UCSD-AML1 (cell line): ENCODE measurements around the gene RUSF1.
"Not testable (repeated sequence)": the region's sequence is repeated elsewhere in the genome, so short reads cannot be mapped to it uniquely, and the experiment has no call there.

Source experiments
- DNase-seq: peaks from one replicate; lab custom pipeline; 2025; ENCODE audit not compliant: unreplicated experiment; lab: John Stamatoyannopoulos, UW

Gene RUSF1

DNA sequence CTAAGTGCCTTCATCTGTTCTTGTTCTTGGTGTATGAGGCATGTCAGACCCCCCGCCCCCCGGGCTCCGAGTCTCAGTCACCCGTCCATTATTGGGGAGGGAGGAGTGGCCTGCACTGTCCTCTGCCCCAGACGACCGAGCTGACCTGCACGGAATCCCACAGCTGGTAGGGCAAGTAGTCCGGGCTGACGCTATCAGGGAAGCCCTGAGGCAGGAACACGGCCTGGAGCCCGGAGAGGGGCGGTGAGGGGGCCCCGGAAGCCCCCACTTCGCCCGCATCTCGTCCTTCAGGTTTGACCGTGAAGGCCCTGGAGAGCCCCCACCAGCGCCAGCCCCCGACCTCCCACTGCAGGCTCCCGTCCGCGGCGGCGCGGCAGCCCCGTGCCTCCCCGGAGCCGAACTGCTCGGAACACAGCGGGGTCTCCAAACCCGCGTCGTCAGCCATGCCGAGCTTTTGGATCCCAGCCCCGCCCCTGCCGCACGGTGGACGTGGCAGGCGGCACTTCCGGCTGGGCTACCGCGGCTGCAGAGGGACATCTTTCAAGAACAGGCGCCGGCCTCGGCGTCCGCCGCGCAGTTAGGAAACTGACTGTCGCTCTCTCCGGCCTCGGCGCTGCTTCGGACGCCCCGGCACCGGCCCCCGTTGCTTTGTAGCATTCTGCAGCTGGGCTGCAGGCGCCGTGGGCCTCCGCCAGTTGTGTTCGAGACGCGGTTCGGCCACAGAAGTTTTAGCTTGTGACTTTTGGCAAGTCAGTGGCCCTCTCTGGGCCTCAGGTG lies at the start of gene RUSF1:
Gene RUSF1, minus strand, starts transcription at position 463 of the 777 bp plus-strand sequence. Its CDS starts 18 bp downstream, at position 445.
- peak; percentile 89 for DNase-seq

GRCh38 chr16:31542763-31543162 lies 34.6 kb upstream of the RUSF1 start:
- DNase-seq, result no peak

DNA sequence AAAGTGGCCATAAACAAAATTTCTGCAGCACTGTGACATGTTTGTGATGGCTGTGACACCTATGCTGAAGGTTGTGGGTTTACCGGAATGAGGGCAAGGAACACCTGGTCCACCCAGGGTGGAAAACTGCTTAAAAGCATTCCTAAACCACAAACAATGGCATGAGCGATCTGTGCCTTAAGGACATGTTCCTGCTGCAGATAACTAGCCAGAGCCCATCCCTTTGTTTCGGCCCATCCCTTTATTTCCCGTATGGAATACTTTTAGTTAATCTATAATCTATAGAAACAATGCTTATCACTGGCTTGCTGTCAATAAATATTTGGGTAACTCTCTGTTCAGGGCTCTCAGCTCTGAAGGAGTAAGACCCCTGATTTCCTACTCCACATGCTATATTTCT lies 31.6 kb upstream of the RUSF1 start:
- DNase-seq, result not testable (repeated sequence)

GRCh38 chr16:31538243-31538598 lies 30.0 kb upstream of the RUSF1 start:
- DNase-seq, result not testable (repeated sequence)

GRCh38 chr16:31537362-31538242 lies 29.4 kb upstream of the RUSF1 start:
- no peak for DNase-seq

DNA sequence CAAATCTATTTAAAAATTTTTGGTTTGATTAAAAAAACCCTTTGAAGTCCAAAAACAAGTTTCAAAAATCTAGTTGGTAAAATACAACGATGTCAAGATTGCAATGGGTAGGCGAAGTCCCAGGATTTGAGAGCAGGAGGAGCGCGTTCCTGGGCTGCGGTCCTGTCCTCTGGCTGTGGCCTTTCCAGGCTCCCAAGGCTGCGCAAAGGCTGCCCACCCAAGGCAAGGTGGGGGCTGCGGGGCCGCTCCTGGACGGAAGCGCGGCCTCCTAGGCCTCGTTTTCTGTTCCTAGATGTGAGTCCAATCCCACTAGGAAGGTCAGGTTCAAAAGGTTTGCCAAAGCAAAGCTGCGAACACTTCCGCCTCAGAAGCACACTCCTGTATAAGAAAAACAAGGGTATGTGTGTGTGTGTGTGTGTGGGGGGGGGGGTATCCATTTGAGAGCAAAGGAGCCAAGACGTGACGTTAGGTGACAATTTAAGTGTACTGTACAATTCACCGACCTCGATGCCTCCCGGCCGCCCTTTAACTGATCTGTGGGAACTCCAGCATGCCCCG lies 28.7 kb upstream of the RUSF1 start:
- DNase-seq, result no peak

GRCh38 chr16:31535737-31536136 lies 27.5 kb upstream of the RUSF1 start:
- no peak for DNase-seq

DNA sequence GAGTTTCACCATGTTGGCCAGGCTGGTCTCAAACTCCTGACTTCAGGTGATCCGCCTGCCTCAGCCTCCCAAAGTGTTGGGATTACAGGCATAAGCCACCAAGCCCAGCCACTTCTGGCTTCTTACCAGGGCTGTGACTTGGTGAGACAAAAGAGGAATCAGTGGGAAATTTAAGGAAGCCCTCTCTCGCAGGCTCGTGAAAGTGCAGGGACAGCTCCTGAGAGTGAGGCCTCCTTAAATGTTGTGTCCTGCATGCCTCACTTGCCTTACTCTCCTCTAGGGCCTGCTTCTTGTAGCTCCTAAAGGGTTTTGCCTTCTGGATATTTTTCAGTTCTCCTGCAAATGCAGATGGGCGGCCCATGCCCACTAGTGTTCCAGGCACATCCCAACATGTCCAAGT lies 24.7 kb upstream of the RUSF1 start:
- no peak for DNase-seq

DNA sequence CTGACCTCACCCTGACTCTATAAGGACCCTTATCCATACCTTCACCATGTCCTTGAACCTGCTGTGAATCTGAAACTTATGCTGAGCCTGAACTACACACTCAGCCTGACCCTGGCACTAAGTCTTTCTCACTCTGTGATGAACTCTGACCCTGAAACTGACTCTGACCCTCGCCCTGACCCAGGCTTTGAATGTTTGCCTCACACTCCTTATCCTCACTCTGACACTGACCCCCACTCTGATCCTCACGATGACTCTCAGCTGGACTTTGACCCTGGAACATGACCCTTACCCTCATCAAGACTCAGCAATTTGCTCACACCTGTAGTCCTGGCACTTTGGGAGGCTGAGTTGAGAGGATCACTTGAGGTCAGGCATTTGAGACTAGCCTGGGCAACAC lies 23.9 kb upstream of the RUSF1 start:
- DNase-seq, result no peak

GRCh38 chr16:31531096-31531495 lies 22.9 kb upstream of the RUSF1 start:
- DNase-seq, result no peak

GRCh38 chr16:31530405-31530804 lies 22.2 kb upstream of the RUSF1 start:
- DNase-seq, result no peak

DNA sequence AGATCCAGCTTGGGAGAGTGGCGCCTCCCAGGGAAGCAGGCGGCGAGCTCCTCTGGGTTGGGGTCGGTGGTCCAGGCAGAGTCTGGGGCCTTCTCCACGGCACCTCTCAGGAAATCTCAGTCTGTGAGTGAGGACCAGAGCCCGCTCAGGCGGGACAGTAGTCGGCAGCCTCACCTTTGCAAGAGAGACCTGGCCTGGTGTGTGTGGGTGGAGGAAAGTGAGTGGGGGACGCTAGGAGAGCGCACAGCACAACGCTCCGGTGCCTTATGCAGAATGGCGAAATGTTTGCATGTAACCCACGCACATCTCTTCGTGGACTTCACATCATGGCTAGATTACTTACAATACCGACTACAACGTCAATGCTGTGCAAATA lies 21.7 kb upstream of the RUSF1 start:
- no peak for DNase-seq

DNA sequence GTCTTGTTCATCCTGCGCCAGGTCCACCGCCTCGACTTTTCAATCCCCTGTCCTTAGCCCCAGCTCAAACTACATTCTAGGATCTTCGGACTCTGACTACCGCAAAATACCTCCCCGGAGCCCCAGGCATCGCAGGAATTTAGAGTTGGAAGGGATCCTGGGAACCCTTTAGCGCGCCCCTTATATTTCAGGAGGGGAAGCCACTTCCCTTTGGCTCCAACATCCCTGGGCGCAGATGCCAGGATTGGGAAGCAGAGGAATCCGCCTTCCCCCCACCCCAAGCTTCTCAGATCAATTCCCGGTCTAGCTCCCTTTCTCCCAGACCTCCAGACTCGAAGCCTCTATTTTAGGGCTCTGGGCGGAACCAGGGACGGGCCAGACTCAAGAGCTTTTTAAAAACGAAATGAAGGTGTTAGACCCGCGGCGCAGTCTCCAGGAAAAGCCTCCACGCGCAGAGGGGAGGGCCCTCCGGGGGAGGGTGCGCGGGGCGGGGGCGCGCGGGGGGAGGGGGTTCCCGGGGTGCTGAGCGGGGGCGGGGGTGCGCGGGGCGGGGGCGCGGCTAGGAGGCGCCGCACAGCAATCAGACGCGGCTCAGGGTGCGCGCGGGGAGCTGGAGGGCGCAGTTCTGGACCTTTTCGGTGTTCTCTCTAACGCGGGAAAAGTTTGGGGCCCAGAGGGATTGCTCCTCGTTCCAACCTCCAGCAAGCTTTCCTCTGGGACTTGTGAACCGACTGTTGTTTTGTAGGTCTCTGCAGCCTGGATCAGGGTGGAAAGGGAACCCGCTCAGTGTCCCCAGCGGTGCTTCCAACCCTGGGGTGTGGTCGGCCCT lies 21.1 kb upstream of the RUSF1 start:
- DNase-seq, result no peak

- no peak for DNase-seq
Measured at GRCh38 chr16:31528523-31529107, 20.4 kb upstream of the RUSF1 start.

GRCh38 chr16:31527734-31528274 lies 19.6 kb upstream of the RUSF1 start, which contains the start of gene AHSP:
TSS of gene AHSP (plus strand) at chr16:31527900. CDS start at chr16:31528140, 240 bp downstream.
- DNase-seq, result no peak

GRCh38 chr16:31525113-31525512 lies 16.9 kb upstream of the RUSF1 start:
- DNase-seq, result no peak

GRCh38 chr16:31523768-31524167 lies 15.6 kb upstream of the RUSF1 start:
- DNase-seq, result not testable (repeated sequence)

DNA sequence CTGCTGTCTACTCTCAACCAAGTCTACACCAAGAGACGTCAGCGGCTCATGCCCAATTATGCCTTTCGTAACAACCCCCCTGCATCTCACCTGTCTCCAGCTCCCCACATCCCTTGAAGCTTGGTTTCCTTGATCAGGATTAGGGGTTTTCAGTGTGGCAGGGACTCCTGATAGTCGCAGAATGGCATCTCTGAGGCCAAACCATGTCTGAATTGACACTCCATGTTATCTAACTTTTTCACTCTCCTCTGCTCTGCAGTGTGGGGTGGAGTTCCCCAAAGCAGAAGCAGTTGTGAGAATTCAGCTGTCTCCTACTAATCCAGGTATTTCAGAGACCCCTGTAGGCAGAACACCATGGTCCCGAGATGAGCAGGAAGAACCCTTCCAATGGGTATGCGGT lies 13.9 kb upstream of the RUSF1 start:
- DNase-seq, result no peak

DNA sequence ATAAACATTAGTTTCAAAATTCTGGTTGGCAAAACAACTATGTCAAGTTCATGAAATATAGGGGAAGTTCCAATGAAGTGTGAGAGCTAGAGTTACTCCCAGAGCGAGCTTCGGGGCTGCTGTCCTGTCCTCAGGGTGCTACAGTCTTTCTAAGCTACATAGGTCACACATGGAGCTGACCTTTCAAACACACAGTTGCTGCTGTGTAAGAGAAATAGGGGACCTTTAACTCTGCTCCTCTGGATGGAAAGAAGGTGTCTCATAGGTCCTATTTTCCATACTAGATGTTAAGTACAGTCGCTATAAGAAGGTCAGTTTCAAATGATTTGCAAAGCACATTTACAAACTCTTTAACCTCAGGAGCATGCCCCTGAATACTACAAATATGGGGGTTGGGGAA lies 13.2 kb upstream of the RUSF1 start:
- DNase-seq, result no peak

DNA sequence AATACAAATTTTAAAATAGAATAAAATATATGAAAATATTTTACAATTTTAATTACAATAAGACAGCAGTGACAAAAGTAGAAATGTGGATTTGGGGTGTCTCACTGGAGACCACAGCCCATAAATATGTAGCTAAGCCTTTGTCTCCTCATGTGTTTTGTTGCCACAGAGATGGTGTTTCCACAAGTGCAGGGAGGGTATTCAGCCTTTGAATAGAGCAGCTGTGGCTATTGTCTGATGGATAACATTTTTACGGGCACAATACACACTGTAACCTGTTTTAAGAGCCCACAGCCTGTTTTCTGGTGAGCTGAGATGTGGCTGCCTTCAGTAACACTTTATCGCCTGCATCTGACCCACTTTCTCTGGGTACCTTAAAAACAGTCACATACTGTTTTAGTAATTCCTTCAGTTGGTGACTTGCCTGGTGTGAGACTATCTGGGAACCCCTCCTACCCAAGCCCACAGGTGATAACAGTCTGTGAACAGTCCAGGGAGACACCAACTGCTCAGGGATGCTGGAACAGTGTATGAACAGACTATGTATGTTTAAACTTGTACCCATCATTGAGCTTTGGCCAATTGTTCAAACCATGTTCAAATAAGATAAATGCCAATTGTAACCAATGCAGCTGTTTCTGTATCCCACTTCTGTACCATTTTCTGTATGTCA lies 11.7 kb upstream of the RUSF1 start:
- no peak for DNase-seq
